Left forelimb (tissue), 1 donor: Measurements from ENCODE around the gene DAAM1.

ENCODE experiments used
- DNase-seq: peaks from one replicate; pipeline ENCODE4 v3.0.0-alpha.2; 2018; ENCODE audit warnings: low spot score

DAAM1 gene

DNA sequence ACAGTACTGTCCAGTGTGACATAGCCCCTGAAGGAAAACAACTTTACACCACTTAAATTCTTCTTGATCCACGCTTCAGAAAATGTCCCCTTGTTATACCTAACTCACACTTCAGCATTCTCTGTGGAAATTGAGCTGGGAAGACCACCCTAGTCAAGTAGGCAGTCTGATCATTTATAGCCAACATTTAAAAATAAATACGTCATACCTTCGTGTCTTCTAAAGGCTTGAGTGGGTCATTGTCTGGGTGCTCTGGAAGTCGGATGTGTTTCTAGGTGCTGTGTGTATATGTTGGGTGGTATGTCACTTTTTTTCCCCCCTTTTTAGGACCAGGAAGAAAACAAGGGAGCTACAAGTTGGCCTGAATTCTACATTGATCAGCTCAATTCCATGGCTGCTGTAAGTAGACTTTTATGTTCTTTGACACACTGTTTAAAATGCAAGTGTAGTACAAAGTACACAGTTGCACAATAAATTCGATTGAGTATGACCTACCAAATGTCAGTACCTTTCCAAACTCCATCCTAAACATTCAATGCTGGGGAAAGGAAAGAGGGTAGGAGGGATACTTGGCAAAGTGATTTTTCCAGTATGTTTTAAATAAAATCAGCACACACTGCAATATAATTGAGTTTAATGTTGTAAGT is 126.6 kb downstream of the DAAM1 start:
- no peak for DNase-seq

DNA sequence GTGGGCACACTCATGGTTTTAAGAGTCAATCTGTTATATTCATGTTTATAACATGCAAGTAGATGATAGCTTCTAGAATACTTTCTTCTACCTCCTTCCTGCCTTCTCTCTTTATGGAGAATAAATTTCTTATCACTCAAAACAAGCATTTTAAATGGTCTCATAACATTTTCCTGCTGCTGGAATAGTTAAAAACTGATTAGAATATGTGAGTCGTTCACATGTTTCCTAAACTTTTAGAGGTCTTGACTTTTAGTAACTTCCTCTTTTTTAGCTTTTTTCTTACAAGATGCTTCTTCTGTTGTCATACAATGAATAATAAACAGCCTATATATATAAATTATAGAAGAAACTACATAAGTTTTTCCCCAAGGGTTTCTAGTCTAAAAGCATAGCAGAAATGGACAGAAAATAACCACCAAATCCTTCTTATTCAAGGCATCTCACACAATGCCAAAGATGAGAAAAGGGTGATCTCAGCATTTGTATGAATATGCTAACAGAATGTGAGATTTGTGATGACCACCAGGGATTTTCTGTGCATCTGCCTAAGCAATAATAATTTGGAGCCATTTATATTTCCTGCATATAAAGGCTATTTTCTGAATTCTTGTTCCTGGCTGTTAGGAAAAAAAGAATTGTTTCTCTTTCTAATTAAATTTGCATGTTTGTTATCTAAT is 127.8 kb downstream of the DAAM1 start:
- DNase-seq, result no peak

DNA sequence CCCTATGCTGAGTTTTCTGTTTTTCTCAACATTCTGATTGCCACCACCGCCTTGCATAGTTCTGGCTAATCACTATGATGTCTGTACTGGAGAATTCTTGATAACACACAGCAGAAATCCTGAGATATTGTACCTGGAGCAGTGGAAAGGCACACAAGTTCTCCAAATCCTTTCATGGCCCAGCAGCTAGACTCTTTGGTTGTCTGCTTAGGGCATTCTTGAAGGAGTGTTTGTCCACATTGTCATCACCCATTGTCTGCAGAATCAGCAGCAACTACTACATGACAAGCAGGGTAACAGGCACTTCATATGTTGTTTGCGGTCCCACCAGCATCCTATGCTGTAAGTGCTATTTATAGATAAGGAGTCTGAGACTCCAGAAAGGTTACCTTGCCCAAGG is 128.9 kb downstream of the DAAM1 start:
- DNase-seq, result no peak

GRCh38 chr14:59317798-59318505 is 129.5 kb downstream of the DAAM1 start:
- DNase-seq, result no peak

GRCh38 chr14:59318908-59319307 is 130.4 kb downstream of the DAAM1 start:
- no peak for DNase-seq

GRCh38 chr14:59320361-59320760 is 131.9 kb downstream of the DAAM1 start:
- no peak for DNase-seq

GRCh38 chr14:59320763-59321625 is 132.5 kb downstream of the DAAM1 start:
- no peak for DNase-seq

DNA sequence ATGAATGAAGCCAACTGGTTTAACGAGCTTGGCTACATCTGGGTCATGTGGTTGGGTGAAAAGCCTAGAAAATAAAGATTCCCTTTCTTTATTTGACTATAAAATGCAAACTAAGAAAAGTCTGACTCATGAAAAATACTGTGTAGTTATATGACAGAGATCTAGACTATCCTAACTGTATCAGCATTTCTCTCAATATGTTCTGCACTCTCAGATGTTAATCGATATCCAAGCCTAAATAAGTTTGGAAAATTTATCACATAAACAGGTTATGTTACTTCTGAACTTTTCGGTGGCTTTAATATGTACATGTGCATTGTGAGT is 133.1 kb downstream of the DAAM1 start:
- no peak for DNase-seq

GRCh38 chr14:59325906-59326305 is 137.4 kb downstream of the DAAM1 start:
- DNase-seq, result no peak

- DNase-seq, result no peak
These were observed 140.0 kb downstream of the DAAM1 start for GRCh38 chr14:59328454-59328853.

GRCh38 chr14:59330455-59330854 is 142.0 kb downstream of the DAAM1 start:
- DNase-seq, result no peak

GRCh38 chr14:59331217-59331616 is 142.8 kb downstream of the DAAM1 start:
- DNase-seq, result no peak

- no peak for DNase-seq
These were observed 144.3 kb downstream of the DAAM1 start for GRCh38 chr14:59332727-59333126.

GRCh38 chr14:59333235-59333634 is 144.8 kb downstream of the DAAM1 start:
- DNase-seq, result no peak

- no peak for DNase-seq
These were observed 145.2 kb downstream of the DAAM1 start for GRCh38 chr14:59333668-59334067.

DNA sequence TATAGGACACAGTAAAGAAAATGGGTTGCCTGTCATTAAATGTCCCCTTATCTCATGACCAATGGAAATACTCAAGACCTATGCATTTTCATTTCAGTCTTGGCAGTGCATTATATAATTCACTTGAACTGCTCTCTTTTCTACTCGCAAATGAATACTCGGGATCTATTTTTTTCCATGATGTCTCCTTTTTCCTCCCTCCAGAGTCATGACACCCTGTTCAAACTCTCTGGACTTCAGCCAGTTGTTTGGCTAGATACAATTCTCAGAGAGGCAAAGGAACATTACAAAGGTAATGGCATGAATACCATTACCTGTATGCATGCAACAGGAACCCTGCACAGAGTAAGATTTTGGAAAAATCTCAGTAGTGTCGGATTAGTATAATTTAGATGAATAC is 145.8 kb downstream of the DAAM1 start:
- no peak for DNase-seq

DNA sequence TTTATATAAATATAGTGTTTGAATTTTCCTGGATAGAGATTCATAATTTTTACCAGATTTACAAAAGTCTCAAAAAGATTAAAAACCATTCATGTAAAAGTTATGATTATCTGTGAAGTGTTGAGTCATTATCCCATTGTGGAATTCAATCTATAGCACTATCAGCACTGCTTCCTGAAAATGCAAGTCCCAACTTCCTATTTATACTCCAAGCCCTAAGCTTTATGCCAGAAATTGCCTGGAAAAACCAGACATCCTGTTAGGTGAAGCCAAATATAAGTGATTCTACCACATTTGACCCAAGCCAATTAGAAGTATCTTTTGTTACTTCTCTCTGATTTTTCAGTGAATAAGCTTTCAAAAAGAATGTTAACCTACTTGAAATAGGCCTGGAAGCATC is 147.6 kb downstream of the DAAM1 start:
- DNase-seq, result no peak

DNA sequence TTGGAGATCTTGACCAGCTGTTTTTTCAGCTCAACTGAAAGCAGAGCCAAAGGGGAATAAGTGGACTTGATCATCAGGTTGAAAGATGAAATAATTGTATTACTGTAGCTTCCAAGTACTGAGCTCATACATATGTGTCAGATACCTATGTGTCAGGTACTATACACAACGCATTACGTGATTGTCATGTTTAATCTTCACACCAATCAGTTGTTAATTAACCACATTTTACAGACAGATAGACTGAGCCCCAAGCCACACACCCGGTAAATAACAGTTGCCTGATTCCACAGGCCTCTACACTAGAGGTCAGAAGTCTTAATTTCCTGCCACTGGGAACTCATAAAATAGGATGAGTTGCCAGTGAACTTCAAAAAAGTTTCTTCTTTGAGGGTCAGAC is 148.2 kb downstream of the DAAM1 start:
- no peak for DNase-seq

- DNase-seq, result no peak
These were observed 148.7 kb downstream of the DAAM1 start for GRCh38 chr14:59337141-59337611.

- DNase-seq, result no peak
These were observed 150.3 kb downstream of the DAAM1 start for GRCh38 chr14:59338761-59339160.

DNA sequence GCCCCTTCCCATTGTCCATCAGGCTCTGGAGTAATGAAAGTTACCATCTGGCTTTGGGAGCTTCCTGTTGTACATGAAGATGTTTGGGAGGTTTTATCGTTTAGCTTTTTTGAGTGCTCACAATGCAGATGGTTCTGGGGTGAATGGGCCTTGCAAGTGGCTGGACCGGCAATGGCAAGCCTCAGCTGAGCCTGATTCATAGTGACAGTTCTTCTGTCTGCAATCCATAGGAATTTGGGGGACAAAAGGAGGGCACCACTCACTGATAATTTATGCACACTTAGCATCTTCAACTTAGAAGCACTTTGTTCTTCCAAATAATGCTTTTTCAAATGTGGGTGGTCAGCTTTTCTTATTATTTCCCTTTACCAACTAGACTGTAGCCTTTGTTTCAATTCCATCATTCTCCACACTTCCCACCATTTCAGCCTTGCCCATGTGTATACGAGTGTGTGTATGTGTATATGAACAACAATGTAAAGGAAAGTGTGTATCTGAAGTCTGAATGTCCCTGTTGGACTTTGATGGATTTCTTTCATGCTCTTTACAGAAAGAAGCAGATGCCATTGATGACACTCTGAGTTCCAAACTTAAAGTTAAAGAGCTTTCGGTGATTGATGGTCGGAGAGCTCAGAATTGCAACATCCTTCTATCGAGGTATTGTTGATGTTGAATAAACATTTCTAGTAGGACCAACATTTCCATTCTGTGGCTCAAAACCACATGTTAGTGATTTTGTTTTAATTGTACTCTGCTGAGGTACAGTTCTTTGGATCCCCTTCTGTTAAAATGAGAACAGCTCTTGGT is 151.3 kb downstream of the DAAM1 start:
- DNase-seq, result no peak
